Neural cell (in vitro differentiated cells): ENCODE data around the gene SLC36A4. TPM values are rescaled to one million over a fixed set of nuclear protein-coding genes. Genes with fewer than 3 reads are reported as not detected.

Source experiments
- H2AFZ ChIP-seq: fragments of 200-600, 300-800 bp; sonication (generic), shearing (Covaris generic); 2 replicates; pipeline ENCODE4 v1.6.0; 2014; ENCODE audit warnings: low read depth, mild to moderate bottlenecking, antibody characterized with exemption, low read length, moderate library complexity
- H3F3A ChIP-seq: fragments of 200-600 bp; shearing (Covaris generic); 2 replicates; pipeline ENCODE4 v1.6.1; 2016; ENCODE audit warnings: mild to moderate bottlenecking, moderate library complexity, mixed read lengths, antibody characterized with exemption, low read length; ENCODE audit not compliant: insufficient read depth, poor library complexity, severe bottlenecking
- H3K27ac ChIP-seq: fragments of 200-600, 300-800 bp; sonication (generic), shearing (Covaris generic); 2 replicates; pipeline ENCODE4 v1.5.1; 2014; ENCODE audit warnings: mild to moderate bottlenecking, low read length, moderate library complexity
- H3K27me3 ChIP-seq: fragments of 300-800, 200-600 bp; sonication (generic), shearing (Covaris generic); 2 replicates; pipeline ENCODE4 v1.6.0; 2014; ENCODE audit warnings: mild to moderate bottlenecking, low read depth, low read length, moderate library complexity; ENCODE audit not compliant: insufficient read depth
- H3K36me3 ChIP-seq: fragments of 300-800, 200-600 bp; sonication (generic), shearing (Covaris generic); 2 replicates; pipeline ENCODE4 v1.5.1; 2014; ENCODE audit warnings: mild to moderate bottlenecking, antibody characterized with exemption, low read length, moderate library complexity; ENCODE audit not compliant: insufficient read depth
- H3K4me2 ChIP-seq: fragments of 300-800, 200-600 bp; sonication (generic), shearing (Covaris generic); 2 replicates; pipeline ENCODE4 v1.6.0; 2014; ENCODE audit warnings: mild to moderate bottlenecking, low read length
- H3K4me3 ChIP-seq: fragments of 300-800, 200-600 bp; sonication (generic), shearing (Covaris generic); 2 replicates; pipeline ENCODE4 v1.5.1; 2014; ENCODE audit warnings: mild to moderate bottlenecking, low read length, moderate library complexity
- H3K79me2 ChIP-seq: fragments of 200-600 bp; shearing (Covaris generic); replicated peaks from 2 replicates; pipeline ENCODE4 v1.6.0; 2014; ENCODE audit warnings: mild to moderate bottlenecking, low read length, moderate library complexity; ENCODE audit not compliant: insufficient read depth
- H3K9ac ChIP-seq: fragments of 300-800, 200-600 bp; sonication (generic), shearing (Covaris generic); 2 replicates; pipeline ENCODE4 v1.6.1; 2016; ENCODE audit warnings: mild to moderate bottlenecking, low read length, mixed read lengths
- H3K9me2 ChIP-seq: fragments of 200-600 bp; shearing (Covaris generic); 2 replicates; pipeline ENCODE4 v1.6.1; 2016; ENCODE audit warnings: mild to moderate bottlenecking, low read length, mixed read lengths; ENCODE audit not compliant: insufficient read depth
- H3K9me3 ChIP-seq: fragments of 200-600, 300-800 bp; sonication (generic), shearing (Covaris generic); 2 replicates; pipeline ENCODE4 v1.6.1; 2016; ENCODE audit warnings: mild to moderate bottlenecking, mixed run types, low read length, moderate library complexity, mixed read lengths
- H4K20me1 ChIP-seq: fragments of 200-600 bp; shearing (Covaris generic); 2 replicates; pipeline ENCODE4 v1.6.1; 2016; ENCODE audit warnings: mild to moderate bottlenecking, mixed run types; ENCODE audit not compliant: insufficient read depth
- CTCF ChIP-seq: fragments of 450-650 bp; IDR thresholded peaks from 2 replicates; pipeline ENCODE4 v1.5.1; 2014; ENCODE audit warnings: antibody characterized with exemption, mild to moderate bottlenecking, moderate library complexity; ENCODE audit not compliant: poor library complexity, severe bottlenecking
- EP300 ChIP-seq: fragments of 450-650 bp; conservative IDR thresholded peaks from 2 replicates; pipeline ENCODE4 v1.6.1; 2014; ENCODE audit warnings: antibody characterized with exemption, mild to moderate bottlenecking, moderate library complexity; ENCODE audit not compliant: poor library complexity, severe bottlenecking
- EZH2 ChIP-seq: fragments of 200-600, 300-800 bp; shearing (Covaris generic), sonication (generic); IDR thresholded peaks from 2 replicates; pipeline ENCODE4 v1.6.1; 2014; ENCODE audit warnings: antibody characterized with exemption, low read length, borderline replicate concordance, mild to moderate bottlenecking; ENCODE audit not compliant: insufficient read depth, poor library complexity, severe bottlenecking
- MXI1 ChIP-seq: fragments of 450-650 bp; conservative IDR thresholded peaks from 2 replicates; pipeline ENCODE4 v1.6.1; 2014; ENCODE audit warnings: antibody characterized with exemption, mild to moderate bottlenecking; ENCODE audit not compliant: poor library complexity, severe bottlenecking
- POLR2AphosphoS5 ChIP-seq: IDR thresholded peaks from 2 replicates; pipeline ENCODE4 v1.6.1; 2012
- RAD21 ChIP-seq: fragments of 450-650 bp; conservative IDR thresholded peaks from 2 replicates; pipeline ENCODE4 v1.6.1; 2014; ENCODE audit warnings: antibody characterized with exemption, mild to moderate bottlenecking, moderate library complexity
- REST ChIP-seq: IDR thresholded peaks from 2 replicates; pipeline ENCODE4 v1.6.1; 2012; ENCODE audit warnings: borderline replicate concordance
- SMC3 ChIP-seq: fragments of 450-650 bp; conservative IDR thresholded peaks from 2 replicates; pipeline ENCODE4 v1.6.1; 2014; ENCODE audit warnings: antibody characterized with exemption, mild to moderate bottlenecking, moderate library complexity; ENCODE audit not compliant: poor library complexity
- TAF1 ChIP-seq: IDR thresholded peaks from 2 replicates; pipeline ENCODE4 v1.6.1; 2012; ENCODE audit warnings: low read depth
- polyA plus RNA-seq: library from polyadenylated mRNA; depleted of rRNA; stranded (reverse); fragments of >200 nt; gene quantifications from 2 replicates; pipeline ENCODE4 v1.2.3, GENCODE V29; 2014

Gene SLC36A4
- polyA plus RNA-seq, 1 donor from 2014 or later: 34.9 TPM

- H3K9ac ChIP-seq: no peak overlapping the region
- no peaks in the 10 kb centered on the region for H4K20me1 ChIP-seq
- H3F3A ChIP-seq: no peaks in the 10 kb centered on the region
- no peaks in the 10 kb centered on the region for H3K9me2 ChIP-seq
- no peak overlapping the region for H3K4me2 ChIP-seq
- H3K27me3 ChIP-seq: no peaks in the 10 kb centered on the region
- H3K4me3 ChIP-seq: no peak overlapping the region
- no peaks in the 10 kb centered on the region for H3K79me2 ChIP-seq
- TF ChIP-seq EP300: no peak
- no peak for TF ChIP-seq RAD21
- no peak for TF ChIP-seq MXI1
- TF ChIP-seq EZH2: no peak
- TF ChIP-seq SMC3: no peak
- TF ChIP-seq TAF1: no peak
- H3K36me3 ChIP-seq: peaks cover 26% of the 10 kb centered on the region
- H2AFZ ChIP-seq: no peak overlapping the region
- H3K9me3 ChIP-seq: no peaks in the 10 kb centered on the region
- H3K27ac ChIP-seq: no peak overlapping the region
Observed at GRCh38 chr11:93160808-93161207, 37.0 kb downstream of the SLC36A4 start.

GRCh38 chr11:93160156-93160555, 37.6 kb downstream of the SLC36A4 start:
- H2AFZ ChIP-seq: no peak overlapping the region
- H3F3A ChIP-seq: no peaks in the 10 kb centered on the region
- no peak overlapping the region for H3K9ac ChIP-seq
- H3K36me3 ChIP-seq: peaks cover 27% of the 10 kb centered on the region
- H3K4me2 ChIP-seq: no peak overlapping the region
- H4K20me1 ChIP-seq: no peaks in the 10 kb centered on the region
- H3K27ac ChIP-seq: no peak overlapping the region
- no peaks in the 10 kb centered on the region for H3K79me2 ChIP-seq
- H3K9me2 ChIP-seq: no peaks in the 10 kb centered on the region
- TF ChIP-seq CTCF (no peak), EP300 (no peak), POLR2AphosphoS5 (no peak), RAD21 (no peak), REST (no peak)
- H3K9me3 ChIP-seq: no peaks in the 10 kb centered on the region
- no peak overlapping the region for H3K4me3 ChIP-seq
- H3K27me3 ChIP-seq: no peaks in the 10 kb centered on the region

DNA sequence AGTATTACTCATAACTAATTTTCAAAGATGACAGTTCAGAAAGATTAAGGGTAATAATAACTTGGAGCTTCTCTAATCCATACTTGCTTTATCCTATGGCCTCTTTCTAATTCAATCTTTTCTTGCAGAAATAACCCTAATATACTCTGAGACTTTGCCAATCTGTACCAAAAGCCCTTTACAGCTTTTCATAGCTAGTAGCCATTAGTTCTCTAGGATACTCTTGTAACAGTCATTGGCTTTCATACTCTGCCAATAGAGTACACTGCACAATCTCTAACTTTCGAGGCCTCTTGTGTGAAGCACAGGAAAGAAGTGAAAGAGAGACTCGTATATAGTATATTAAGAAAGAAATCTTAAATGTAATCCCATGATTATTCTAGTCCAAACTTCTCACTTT, 38.1 kb downstream of the SLC36A4 start:
- H3K4me2 ChIP-seq: no peak overlapping the region
- TF ChIP-seq EP300 (no peak), TAF1 (no peak), REST (no peak), POLR2AphosphoS5 (no peak), RAD21 (no peak), SMC3 (no peak), EZH2 (no peak), CTCF (no peak), MXI1 (no peak)
- H3K4me3 ChIP-seq: no peak overlapping the region
- H4K20me1 ChIP-seq: no peaks in the 10 kb centered on the region
- H3K9me3 ChIP-seq: no peaks in the 10 kb centered on the region
- H2AFZ ChIP-seq: no peak overlapping the region
- no peak overlapping the region for H3K27ac ChIP-seq
- H3K36me3 ChIP-seq: peaks cover 27% of the 10 kb centered on the region
- H3K27me3 ChIP-seq: no peaks in the 10 kb centered on the region
- no peaks in the 10 kb centered on the region for H3F3A ChIP-seq
- no peaks in the 10 kb centered on the region for H3K9me2 ChIP-seq
- no peaks in the 10 kb centered on the region for H3K79me2 ChIP-seq
- no peak overlapping the region for H3K9ac ChIP-seq
